HTERT RPE-1 (cell line): ENCODE measurements around the gene SLC5A2.

Source experiments
- in situ Hi-C: fragments of 300-500 bp; cut with MboI; formaldehyde crosslinking; loops from 4 replicates; pipeline ENCODE4 v1.14.3; 2020; ENCODE audit warnings: low sequenced_read_pairs

The SLC5A2 gene

GRCh38 chr16:31459687-31460581 lies 23.0 kb upstream of the SLC5A2 start:
- in situ Hi-C loops, result no loop called here

GRCh38 chr16:31460582-31461002 lies 22.3 kb upstream of the SLC5A2 start:
- in situ Hi-C loops, result no loop called here

GRCh38 chr16:31461201-31461920 lies 21.6 kb upstream of the SLC5A2 start:
- in situ Hi-C loops, result no loop called here

GRCh38 chr16:31461921-31462804 lies 20.8 kb upstream of the SLC5A2 start:
- in situ Hi-C loops, result no loop called here

- in situ Hi-C loops, result no loop called here
These were observed 18.6 kb upstream of the SLC5A2 start for GRCh38 chr16:31464348-31464769.

- in situ Hi-C loops, result no loop called here
These were observed 18.1 kb upstream of the SLC5A2 start for GRCh38 chr16:31464781-31465260.

- in situ Hi-C loops, result no loop called here
These were observed 17.0 kb upstream of the SLC5A2 start for GRCh38 chr16:31465788-31466370.

GRCh38 chr16:31466381-31466841 lies 16.5 kb upstream of the SLC5A2 start:
- in situ Hi-C loops, result no loop called here

- in situ Hi-C loops, result no loop called here
These were observed 15.7 kb upstream of the SLC5A2 start for GRCh38 chr16:31467151-31467773.

GRCh38 chr16:31467858-31468257 lies 15.1 kb upstream of the SLC5A2 start:
- in situ Hi-C loops, result no loop called here

- in situ Hi-C loops, result no loop called here
These were observed 12.3 kb upstream of the SLC5A2 start for GRCh38 chr16:31470615-31471014.

- in situ Hi-C loops, result no loop called here
These were observed 11.6 kb upstream of the SLC5A2 start for GRCh38 chr16:31471241-31471874.

GRCh38 chr16:31471875-31472708 lies 10.8 kb upstream of the SLC5A2 start, which contains the start of gene TGFB1I1:
TSS of gene TGFB1I1 (plus strand) at chr16:31472152. CDS start at chr16:31472189, 37 bp downstream.
- in situ Hi-C loops, result no loop called here

- in situ Hi-C loops, result no loop called here
These were observed 10.2 kb upstream of the SLC5A2 start for GRCh38 chr16:31472709-31473203.

GRCh38 chr16:31473264-31473984 lies 9.5 kb upstream of the SLC5A2 start:
- in situ Hi-C loops, result no loop called here

GRCh38 chr16:31474173-31474714 lies 8.7 kb upstream of the SLC5A2 start:
- in situ Hi-C loops, result no loop called here
